ENCODE measurements around the gene FXYD4. TPM values are rescaled to one million over a fixed set of nuclear protein-coding genes. Genes with fewer than 3 reads are reported as not detected.

FXYD4 gene
- total and polyA plus RNA-seq, 2 experiments from 2014 or later = not detected

DNA sequence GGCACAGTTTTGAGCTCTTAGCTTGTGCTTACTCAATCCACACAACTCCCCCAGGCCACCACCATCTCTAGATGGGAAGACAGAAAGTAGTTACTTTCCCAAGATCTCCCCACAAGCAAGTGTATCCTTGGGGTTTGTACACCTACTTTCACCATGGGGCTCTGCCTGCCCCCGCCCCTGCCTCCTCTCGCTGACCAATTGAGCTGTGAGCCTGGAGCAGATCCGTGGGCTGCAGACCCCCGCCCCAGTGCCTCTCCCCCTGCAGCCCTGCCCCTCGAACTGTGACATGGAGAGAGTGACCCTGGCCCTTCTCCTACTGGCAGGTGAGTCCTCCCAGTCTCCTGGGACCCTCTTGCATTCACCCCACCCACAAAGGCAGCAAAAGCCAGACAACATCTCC, 2.0 kb downstream of the FXYD4 start:
- H3K27ac ChIP-seq (ENCODE audit: low read depth) = no peak overlapping the region
- H2AFZ ChIP-seq = no peak overlapping the region
- no peak overlapping the region for H3K4me2 ChIP-seq
- H3K79me2 ChIP-seq (replicated peaks; ENCODE audit: insufficient read depth) = no peaks in the 10 kb centered on the region
- H3K27me3 ChIP-seq (ENCODE audit: insufficient read depth) = no peaks in the 10 kb centered on the region
- no peak for ATAC-seq
- no peak overlapping the region for H3K4me3 Mint-ChIP-seq
- H3F3A ChIP-seq (replicated peaks; ENCODE audit: low read depth) = no peaks in the 10 kb centered on the region
- H3K27ac Mint-ChIP-seq = no peak overlapping the region
- H3K4me3 ChIP-seq = no peak overlapping the region
- TF ChIP-seq, protein P1, sequence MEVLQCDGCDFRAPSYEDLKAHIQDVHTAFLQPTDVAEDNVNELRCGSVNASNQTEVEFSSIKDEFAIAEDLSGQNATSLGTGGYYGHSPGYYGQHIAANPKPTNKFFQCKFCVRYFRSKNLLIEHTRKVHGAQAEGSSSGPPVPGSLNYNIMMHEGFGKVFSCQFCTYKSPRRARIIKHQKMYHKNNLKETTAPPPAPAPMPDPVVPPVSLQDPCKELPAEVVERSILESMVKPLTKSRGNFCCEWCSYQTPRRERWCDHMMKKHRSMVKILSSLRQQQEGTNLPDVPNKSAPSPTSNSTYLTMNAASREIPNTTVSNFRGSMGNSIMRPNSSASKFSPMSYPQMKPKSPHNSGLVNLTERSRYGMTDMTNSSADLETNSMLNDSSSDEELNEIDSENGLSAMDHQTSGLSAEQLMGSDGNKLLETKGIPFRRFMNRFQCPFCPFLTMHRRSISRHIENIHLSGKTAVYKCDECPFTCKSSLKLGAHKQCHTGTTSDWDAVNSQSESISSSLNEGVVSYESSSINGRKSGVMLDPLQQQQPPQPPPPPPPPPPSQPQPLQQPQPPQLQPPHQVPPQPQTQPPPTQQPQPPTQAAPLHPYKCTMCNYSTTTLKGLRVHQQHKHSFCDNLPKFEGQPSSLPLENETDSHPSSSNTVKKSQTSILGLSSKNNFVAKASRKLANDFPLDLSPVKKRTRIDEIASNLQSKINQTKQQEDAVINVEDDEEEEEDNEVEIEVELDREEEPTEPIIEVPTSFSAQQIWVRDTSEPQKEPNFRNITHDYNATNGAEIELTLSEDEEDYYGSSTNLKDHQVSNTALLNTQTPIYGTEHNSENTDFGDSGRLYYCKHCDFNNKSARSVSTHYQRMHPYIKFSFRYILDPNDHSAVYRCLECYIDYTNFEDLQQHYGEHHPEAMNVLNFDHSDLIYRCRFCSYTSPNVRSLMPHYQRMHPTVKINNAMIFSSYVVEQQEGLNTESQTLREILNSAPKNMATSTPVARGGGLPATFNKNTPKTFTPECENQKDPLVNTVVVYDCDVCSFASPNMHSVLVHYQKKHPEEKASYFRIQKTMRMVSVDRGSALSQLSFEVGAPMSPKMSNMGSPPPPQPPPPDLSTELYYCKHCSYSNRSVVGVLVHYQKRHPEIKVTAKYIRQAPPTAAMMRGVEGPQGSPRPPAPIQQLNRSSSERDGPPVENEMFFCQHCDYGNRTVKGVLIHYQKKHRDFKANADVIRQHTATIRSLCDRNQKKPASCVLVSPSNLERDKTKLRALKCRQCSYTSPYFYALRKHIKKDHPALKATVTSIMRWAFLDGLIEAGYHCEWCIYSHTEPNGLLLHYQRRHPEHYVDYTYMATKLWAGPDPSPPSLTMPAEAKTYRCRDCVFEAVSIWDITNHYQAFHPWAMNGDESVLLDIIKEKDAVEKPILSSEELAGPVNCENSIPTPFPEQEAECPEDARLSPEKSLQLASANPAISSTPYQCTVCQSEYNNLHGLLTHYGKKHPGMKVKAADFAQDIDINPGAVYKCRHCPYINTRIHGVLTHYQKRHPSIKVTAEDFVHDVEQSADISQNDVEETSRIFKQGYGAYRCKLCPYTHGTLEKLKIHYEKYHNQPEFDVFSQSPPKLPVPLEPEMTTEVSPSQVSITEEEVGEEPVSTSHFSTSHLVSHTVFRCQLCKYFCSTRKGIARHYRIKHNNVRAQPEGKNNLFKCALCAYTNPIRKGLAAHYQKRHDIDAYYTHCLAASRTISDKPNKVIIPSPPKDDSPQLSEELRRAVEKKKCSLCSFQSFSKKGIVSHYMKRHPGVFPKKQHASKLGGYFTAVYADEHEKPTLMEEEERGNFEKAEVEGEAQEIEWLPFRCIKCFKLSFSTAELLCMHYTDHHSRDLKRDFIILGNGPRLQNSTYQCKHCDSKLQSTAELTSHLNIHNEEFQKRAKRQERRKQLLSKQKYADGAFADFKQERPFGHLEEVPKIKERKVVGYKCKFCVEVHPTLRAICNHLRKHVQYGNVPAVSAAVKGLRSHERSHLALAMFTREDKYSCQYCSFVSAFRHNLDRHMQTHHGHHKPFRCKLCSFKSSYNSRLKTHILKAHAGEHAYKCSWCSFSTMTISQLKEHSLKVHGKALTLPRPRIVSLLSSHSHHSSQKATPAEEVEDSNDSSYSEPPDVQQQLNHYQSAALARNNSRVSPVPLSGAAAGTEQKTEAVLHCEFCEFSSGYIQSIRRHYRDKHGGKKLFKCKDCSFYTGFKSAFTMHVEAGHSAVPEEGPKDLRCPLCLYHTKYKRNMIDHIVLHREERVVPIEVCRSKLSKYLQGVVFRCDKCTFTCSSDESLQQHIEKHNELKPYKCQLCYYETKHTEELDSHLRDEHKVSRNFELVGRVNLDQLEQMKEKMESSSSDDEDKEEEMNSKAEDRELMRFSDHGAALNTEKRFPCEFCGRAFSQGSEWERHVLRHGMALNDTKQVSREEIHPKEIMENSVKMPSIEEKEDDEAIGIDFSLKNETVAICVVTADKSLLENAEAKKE (CRISPR knock-in tag; IDR thresholded peaks at IDR 0.05) = no peak
- TF ChIP-seq POLR2AphosphoS5 (IDR thresholded peaks at IDR 0.05; ENCODE audit: low read depth) (no peak), NANOG (IDR thresholded peaks at IDR 0.05; ENCODE audit: borderline replicate concordance) (no peak), CREB1 (CRISPR knock-in tag; IDR thresholded peaks at IDR 0.05; ENCODE audit: low read depth) (no peak), ZNF331 (CRISPR knock-in tag; IDR thresholded peaks at IDR 0.05; ENCODE audit: low read depth) (no peak), JUNB (IDR thresholded peaks at IDR 0.05; ENCODE audit: unreplicated experiment) (no peak), STAT1 (IDR thresholded peaks at IDR 0.05; ENCODE audit: unreplicated experiment) (no peak), EZH2 (IDR thresholded peaks at IDR 0.05; ENCODE audit: low read depth, unreplicated experiment) (no peak), EZH2phosphoT487 (IDR thresholded peaks at IDR 0.05; ENCODE audit: unreplicated experiment) (no peak)
- TF ChIP-seq, protein P2, sequence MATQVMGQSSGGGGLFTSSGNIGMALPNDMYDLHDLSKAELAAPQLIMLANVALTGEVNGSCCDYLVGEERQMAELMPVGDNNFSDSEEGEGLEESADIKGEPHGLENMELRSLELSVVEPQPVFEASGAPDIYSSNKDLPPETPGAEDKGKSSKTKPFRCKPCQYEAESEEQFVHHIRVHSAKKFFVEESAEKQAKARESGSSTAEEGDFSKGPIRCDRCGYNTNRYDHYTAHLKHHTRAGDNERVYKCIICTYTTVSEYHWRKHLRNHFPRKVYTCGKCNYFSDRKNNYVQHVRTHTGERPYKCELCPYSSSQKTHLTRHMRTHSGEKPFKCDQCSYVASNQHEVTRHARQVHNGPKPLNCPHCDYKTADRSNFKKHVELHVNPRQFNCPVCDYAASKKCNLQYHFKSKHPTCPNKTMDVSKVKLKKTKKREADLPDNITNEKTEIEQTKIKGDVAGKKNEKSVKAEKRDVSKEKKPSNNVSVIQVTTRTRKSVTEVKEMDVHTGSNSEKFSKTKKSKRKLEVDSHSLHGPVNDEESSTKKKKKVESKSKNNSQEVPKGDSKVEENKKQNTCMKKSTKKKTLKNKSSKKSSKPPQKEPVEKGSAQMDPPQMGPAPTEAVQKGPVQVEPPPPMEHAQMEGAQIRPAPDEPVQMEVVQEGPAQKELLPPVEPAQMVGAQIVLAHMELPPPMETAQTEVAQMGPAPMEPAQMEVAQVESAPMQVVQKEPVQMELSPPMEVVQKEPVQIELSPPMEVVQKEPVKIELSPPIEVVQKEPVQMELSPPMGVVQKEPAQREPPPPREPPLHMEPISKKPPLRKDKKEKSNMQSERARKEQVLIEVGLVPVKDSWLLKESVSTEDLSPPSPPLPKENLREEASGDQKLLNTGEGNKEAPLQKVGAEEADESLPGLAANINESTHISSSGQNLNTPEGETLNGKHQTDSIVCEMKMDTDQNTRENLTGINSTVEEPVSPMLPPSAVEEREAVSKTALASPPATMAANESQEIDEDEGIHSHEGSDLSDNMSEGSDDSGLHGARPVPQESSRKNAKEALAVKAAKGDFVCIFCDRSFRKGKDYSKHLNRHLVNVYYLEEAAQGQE (IDR thresholded peaks at IDR 0.05; ENCODE audit: unreplicated experiment) = no peak
- no peaks in the 10 kb centered on the region for H4K20me1 ChIP-seq (replicated peaks; ENCODE audit: insufficient read depth)
- no peaks in the 10 kb centered on the region for H3K36me3 ChIP-seq (ENCODE audit: insufficient read depth)
- peaks cover 31% of the 10 kb centered on the region for H3K4me1 Mint-ChIP-seq
- no peaks in the 10 kb centered on the region; the same call in 1 of the 2 replicates for H3K4me1 ChIP-seq (ENCODE audit: insufficient read depth)
- H3K9me2 ChIP-seq (ENCODE audit: insufficient read depth) = no peaks in the 10 kb centered on the region
- peaks cover 18% of the 10 kb centered on the region for H3K27me3 Mint-ChIP-seq (ENCODE audit: insufficient read depth, low read depth, poor library complexity)
- DNase-seq (ENCODE audit: low spot score) = no peak
- no peaks in the 10 kb centered on the region for H3K36me3 Mint-ChIP-seq (ENCODE audit: low read depth)
- no peaks in the 10 kb centered on the region for H3K9me3 Mint-ChIP-seq
